K562 (cell line): ENCODE measurements around the gene RAB31. TPM values are rescaled to one million over a fixed set of nuclear protein-coding genes. Genes with fewer than 3 reads are reported as not detected.
A peak's percentile ranks its signal among the peaks of the same experiment; 100 is the strongest.

Source experiments
- polyA plus RNA-seq, 8 experiments: library from polyadenylated mRNA; depleted of rRNA in 4 of 8; stranded (reverse) in 5 of 8; unstranded in 3 of 8; fragments of >200 nt; fragmentation: Nextera tagmentation in 2 of 8; fragmentation: Illumina TruSeq in 1 of 8; extraction: Ambion mirVana in 2 of 8; extraction: Trizol in 1 of 8; gene quantifications; 2 replicates each; pipeline versions ENCODE4 v1.2.1 to v1.2.3, GENCODE V29; 2011 to 2014; ENCODE audit warnings: inconsistent platforms in 1 of 8, missing spikeins in 1 of 8
- total RNA-seq, 7 experiments: library from RNA; depleted of rRNA in 6 of 7; stranded (reverse); fragments of >200 nt in 6 of 7; fragmentation: Illumina TruSeq in 2 of 7; extraction: Trizol in 2 of 7; gene quantifications; 2 replicates each; pipeline versions ENCODE4 v1.2.1 to v1.2.3, GENCODE V29; 2011 to 2021; ENCODE audit warnings: low replicate concordance in 1 of 7
- TF ChIP-seq, protein P1 (sequence below): sonication (generic); formaldehyde crosslinking; IDR thresholded peaks from 2 replicates; pipeline ENCODE4 v1.8.0; 2022; ENCODE audit warnings: mild to moderate bottlenecking, missing genetic modification reagents
- TF ChIP-seq, protein P2 (sequence below), 2 experiments: IDR thresholded peaks; 2 replicates each; pipeline ENCODE4 v1.6.1; 2012; ENCODE audit warnings: improper control_type of control experiment in 2 of 2, low read depth in 2 of 2, low read length in 2 of 2, borderline replicate concordance in 1 of 2
- TF ChIP-seq, protein P3 (sequence below): fragments of 450-650 bp; formaldehyde crosslinking; IDR thresholded peaks from 2 replicates; pipeline ENCODE4 v1.4.0; 2022; ENCODE audit warnings: missing genetic modification characterization

Gene RAB31
- total and polyA plus RNA-seq, 9 of the 15 experiments (the other 6 are each of a cell fraction or from before 2014, with no cell fraction given) = 20.7 to 70.4 (median 41.3) TPM

DNA sequence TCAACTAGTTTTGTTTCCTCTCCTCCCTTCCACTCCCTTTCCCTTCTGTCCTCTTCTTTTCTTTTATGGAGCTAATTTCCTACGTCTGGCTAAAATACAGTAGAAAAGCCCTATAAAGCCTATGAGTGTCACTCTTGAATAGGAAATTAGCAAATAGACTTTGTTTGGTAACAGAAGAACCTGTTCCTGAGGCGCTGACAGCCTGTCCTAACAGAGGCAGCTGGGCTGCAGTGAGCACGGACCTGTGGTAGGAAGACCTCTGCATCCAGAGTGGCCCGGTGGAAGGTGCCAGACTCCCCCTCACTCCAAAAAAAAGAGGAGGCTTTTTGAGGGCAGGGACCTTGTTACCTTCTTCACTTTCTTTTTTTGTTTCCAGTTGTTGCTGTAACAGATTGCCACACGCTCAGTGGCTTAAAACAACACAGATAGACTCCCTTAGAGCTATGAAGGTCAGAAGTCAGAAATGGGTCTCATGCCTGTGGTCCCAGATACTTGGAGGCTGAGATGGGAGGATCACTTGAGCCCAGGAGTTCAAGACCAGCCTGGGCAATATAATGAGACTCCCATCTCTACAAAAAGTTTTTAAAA is 96.5 kb downstream of the RAB31 start (continued):
- TF ChIP-seq, protein P1, sequence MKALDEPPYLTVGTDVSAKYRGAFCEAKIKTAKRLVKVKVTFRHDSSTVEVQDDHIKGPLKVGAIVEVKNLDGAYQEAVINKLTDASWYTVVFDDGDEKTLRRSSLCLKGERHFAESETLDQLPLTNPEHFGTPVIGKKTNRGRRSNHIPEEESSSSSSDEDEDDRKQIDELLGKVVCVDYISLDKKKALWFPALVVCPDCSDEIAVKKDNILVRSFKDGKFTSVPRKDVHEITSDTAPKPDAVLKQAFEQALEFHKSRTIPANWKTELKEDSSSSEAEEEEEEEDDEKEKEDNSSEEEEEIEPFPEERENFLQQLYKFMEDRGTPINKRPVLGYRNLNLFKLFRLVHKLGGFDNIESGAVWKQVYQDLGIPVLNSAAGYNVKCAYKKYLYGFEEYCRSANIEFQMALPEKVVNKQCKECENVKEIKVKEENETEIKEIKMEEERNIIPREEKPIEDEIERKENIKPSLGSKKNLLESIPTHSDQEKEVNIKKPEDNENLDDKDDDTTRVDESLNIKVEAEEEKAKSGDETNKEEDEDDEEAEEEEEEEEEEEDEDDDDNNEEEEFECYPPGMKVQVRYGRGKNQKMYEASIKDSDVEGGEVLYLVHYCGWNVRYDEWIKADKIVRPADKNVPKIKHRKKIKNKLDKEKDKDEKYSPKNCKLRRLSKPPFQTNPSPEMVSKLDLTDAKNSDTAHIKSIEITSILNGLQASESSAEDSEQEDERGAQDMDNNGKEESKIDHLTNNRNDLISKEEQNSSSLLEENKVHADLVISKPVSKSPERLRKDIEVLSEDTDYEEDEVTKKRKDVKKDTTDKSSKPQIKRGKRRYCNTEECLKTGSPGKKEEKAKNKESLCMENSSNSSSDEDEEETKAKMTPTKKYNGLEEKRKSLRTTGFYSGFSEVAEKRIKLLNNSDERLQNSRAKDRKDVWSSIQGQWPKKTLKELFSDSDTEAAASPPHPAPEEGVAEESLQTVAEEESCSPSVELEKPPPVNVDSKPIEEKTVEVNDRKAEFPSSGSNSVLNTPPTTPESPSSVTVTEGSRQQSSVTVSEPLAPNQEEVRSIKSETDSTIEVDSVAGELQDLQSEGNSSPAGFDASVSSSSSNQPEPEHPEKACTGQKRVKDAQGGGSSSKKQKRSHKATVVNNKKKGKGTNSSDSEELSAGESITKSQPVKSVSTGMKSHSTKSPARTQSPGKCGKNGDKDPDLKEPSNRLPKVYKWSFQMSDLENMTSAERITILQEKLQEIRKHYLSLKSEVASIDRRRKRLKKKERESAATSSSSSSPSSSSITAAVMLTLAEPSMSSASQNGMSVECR (CRISPR knock-in tag) = no peak
- TF ChIP-seq, protein P2, sequence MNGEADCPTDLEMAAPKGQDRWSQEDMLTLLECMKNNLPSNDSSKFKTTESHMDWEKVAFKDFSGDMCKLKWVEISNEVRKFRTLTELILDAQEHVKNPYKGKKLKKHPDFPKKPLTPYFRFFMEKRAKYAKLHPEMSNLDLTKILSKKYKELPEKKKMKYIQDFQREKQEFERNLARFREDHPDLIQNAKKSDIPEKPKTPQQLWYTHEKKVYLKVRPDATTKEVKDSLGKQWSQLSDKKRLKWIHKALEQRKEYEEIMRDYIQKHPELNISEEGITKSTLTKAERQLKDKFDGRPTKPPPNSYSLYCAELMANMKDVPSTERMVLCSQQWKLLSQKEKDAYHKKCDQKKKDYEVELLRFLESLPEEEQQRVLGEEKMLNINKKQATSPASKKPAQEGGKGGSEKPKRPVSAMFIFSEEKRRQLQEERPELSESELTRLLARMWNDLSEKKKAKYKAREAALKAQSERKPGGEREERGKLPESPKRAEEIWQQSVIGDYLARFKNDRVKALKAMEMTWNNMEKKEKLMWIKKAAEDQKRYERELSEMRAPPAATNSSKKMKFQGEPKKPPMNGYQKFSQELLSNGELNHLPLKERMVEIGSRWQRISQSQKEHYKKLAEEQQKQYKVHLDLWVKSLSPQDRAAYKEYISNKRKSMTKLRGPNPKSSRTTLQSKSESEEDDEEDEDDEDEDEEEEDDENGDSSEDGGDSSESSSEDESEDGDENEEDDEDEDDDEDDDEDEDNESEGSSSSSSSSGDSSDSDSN (IDR thresholded peaks at IDR 0.05; ENCODE audit: borderline replicate concordance in 1 of 2, low read depth in 2 of 2, low read length in 2 of 2) = 0 out of 4 replicates have a peak, but pooled peaks of 1 of the 2 experiments have one; percentile 26
- TF ChIP-seq, protein P3, sequence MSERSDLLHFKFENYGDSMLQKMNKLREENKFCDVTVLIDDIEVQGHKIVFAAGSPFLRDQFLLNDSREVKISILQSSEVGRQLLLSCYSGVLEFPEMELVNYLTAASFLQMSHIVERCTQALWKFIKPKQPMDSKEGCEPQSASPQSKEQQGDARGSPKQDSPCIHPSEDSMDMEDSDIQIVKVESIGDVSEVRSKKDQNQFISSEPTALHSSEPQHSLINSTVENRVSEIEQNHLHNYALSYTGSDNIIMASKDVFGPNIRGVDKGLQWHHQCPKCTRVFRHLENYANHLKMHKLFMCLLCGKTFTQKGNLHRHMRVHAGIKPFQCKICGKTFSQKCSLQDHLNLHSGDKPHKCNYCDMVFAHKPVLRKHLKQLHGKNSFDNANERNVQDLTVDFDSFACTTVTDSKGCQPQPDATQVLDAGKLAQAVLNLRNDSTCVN (CRISPR knock-in tag) = no peak
